ENCODE measurements around the gene CPTP.

The CPTP gene

GRCh38 chr1:1370771-1371300 lies 46.2 kb downstream of the CPTP start:
- DNase-seq = no peak

GRCh38 chr1:1371364-1371745 lies 46.8 kb downstream of the CPTP start:
- DNase-seq = no peak

GRCh38 chr1:1371746-1372711 lies 47.4 kb downstream of the CPTP start:
- DNase-seq = no peak

GRCh38 chr1:1373051-1373814 lies 48.6 kb downstream of the CPTP start:
- no peak for DNase-seq

- DNase-seq = no peak
These were observed 49.4 kb downstream of the CPTP start for GRCh38 chr1:1373815-1374588.

GRCh38 chr1:1374589-1374928 lies 50.0 kb downstream of the CPTP start:
- no peak for DNase-seq

- DNase-seq = peak; percentile 99
These were observed 50.5 kb downstream of the CPTP start, which contains the start of gene AURKAIP1 for GRCh38 chr1:1374929-1375662. Gene AURKAIP1, minus strand, starts transcription at chr1:1375207. Its CDS starts 451 bp downstream, at chr1:1374756.

- DNase-seq = no peak
These were observed 52.1 kb downstream of the CPTP start for GRCh38 chr1:1376551-1377226.

- DNase-seq = no peak
These were observed 53.1 kb downstream of the CPTP start for GRCh38 chr1:1377540-1378205.

All from DMS79 (cell line).